ENCODE results near the gene NECAP2.

- TF ChIP-seq CTCF (IDR thresholded peaks at IDR 0.05) (no peak), POLR2A (IDR thresholded peaks at IDR 0.05) (no peak)
Measured at GRCh38 chr1:16396591-16396990, 43.9 kb upstream of the NECAP2 start.

Data from uterus (tissue), 2 donors.